ENCODE data around the gene CCR5AS.

Gene CCR5AS

DNA sequence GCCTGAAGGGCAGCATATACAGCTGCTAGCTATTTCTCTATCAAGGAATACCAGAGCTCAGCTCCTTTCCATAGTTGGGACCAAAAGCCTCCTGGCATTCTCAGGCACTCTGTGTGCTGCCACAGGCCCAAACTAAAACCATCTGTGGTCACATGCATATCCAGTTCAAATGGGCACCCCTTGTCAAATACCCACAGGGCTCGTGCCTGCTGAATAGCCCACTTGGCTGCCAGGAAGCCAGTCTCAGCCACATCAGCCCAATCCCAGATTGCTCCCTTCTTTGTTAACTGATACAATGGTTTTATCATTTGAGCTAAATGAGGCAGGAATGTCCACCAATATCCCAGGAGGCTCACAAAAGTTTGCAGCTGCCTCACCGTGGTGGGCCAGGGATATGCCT is 14.1 kb upstream of the CCR5AS start:
- no peak overlapping the region for H3K4me3 Mint-ChIP-seq (ENCODE audit: unreplicated experiment)
- no peaks in the 10 kb centered on the region for H3K36me3 Mint-ChIP-seq (ENCODE audit: low read depth, unreplicated experiment)
- TF ChIP-seq CTCF (IDR thresholded peaks at IDR 0.05; ENCODE audit: unreplicated experiment): no peak
- H3K9me3 Mint-ChIP-seq (ENCODE audit: unreplicated experiment): no peaks in the 10 kb centered on the region
- H3K27ac Mint-ChIP-seq (ENCODE audit: unreplicated experiment): no peak overlapping the region
- peaks cover under 1% of the 10 kb centered on the region for H3K4me1 Mint-ChIP-seq (ENCODE audit: unreplicated experiment)
- peaks cover 1% of the 10 kb centered on the region for H3K27me3 Mint-ChIP-seq (ENCODE audit: unreplicated experiment)
- no peak for DNase-seq (ENCODE audit: low spot score)

- no peak overlapping the region for H3K4me3 Mint-ChIP-seq (ENCODE audit: unreplicated experiment)
- H3K9me3 Mint-ChIP-seq (ENCODE audit: unreplicated experiment): no peaks in the 10 kb centered on the region
- no peak overlapping the region for H3K27ac Mint-ChIP-seq (ENCODE audit: unreplicated experiment)
- DNase-seq (ENCODE audit: low spot score): no peak
- H3K36me3 Mint-ChIP-seq (ENCODE audit: low read depth, unreplicated experiment): no peaks in the 10 kb centered on the region
- H3K27me3 Mint-ChIP-seq (ENCODE audit: unreplicated experiment): peaks cover 1% of the 10 kb centered on the region
- TF ChIP-seq CTCF (IDR thresholded peaks at IDR 0.05; ENCODE audit: unreplicated experiment): no peak
- H3K4me1 Mint-ChIP-seq (ENCODE audit: unreplicated experiment): peaks cover under 1% of the 10 kb centered on the region
These were observed 12.9 kb upstream of the CCR5AS start for GRCh38 chr3:46419816-46420215.

GRCh38 chr3:46417841-46418611 is 11.2 kb upstream of the CCR5AS start:
- peaks cover 1% of the 10 kb centered on the region for H3K27me3 Mint-ChIP-seq (ENCODE audit: unreplicated experiment)
- H3K27ac Mint-ChIP-seq (ENCODE audit: unreplicated experiment): no peak overlapping the region
- H3K4me3 Mint-ChIP-seq (ENCODE audit: unreplicated experiment): no peak overlapping the region
- DNase-seq (ENCODE audit: low spot score): no peak
- no peaks in the 10 kb centered on the region for H3K36me3 Mint-ChIP-seq (ENCODE audit: low read depth, unreplicated experiment)
- peaks cover 11% of the 10 kb centered on the region for H3K4me1 Mint-ChIP-seq (ENCODE audit: unreplicated experiment)
- no peak for TF ChIP-seq CTCF (IDR thresholded peaks at IDR 0.05; ENCODE audit: unreplicated experiment)
- no peaks in the 10 kb centered on the region for H3K9me3 Mint-ChIP-seq (ENCODE audit: unreplicated experiment)

DNA sequence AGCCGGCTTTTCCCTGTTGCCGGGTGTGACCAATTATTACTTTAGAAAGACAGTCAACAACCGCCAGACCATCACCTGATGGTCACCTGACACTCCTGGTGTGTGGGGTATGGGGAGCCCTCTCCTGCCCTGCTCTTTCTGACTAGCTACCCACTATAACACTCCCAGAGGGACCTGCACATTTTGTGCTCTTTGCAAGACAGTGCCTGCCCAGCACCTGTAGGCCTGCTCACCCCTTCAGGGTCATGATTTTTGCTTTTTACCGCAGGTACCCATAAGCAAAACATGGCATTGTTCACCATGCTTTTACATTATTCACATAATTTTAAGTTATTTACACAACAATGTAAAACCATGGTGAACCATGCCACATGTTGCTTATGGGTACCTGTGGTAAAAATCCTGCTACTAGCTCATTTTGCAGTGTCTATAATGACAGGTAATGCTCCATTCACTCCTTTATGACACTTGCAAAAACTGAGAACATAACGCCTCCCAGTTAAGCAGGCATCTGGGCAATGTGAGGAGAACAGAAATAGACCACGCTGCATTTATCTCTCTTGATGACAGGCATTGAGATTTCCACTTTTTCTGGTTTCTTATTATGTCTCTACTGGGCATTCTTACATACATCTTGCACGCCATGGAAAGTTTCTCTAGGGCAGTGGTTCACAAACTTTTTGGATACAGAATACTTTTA is 10.1 kb upstream of the CCR5AS start:
- no peak overlapping the region for H3K4me3 Mint-ChIP-seq (ENCODE audit: unreplicated experiment)
- H3K4me1 Mint-ChIP-seq (ENCODE audit: unreplicated experiment): peaks cover 20% of the 10 kb centered on the region
- no peak overlapping the region for H3K27ac Mint-ChIP-seq (ENCODE audit: unreplicated experiment)
- no peak for TF ChIP-seq CTCF (IDR thresholded peaks at IDR 0.05; ENCODE audit: unreplicated experiment)
- H3K36me3 Mint-ChIP-seq (ENCODE audit: low read depth, unreplicated experiment): no peaks in the 10 kb centered on the region
- peaks cover 1% of the 10 kb centered on the region for H3K27me3 Mint-ChIP-seq (ENCODE audit: unreplicated experiment)
- DNase-seq (ENCODE audit: low spot score): no peak
- H3K9me3 Mint-ChIP-seq (ENCODE audit: unreplicated experiment): no peaks in the 10 kb centered on the region
